Measurements from ENCODE around the gene FADS1. TPM values are rescaled to one million over a fixed set of nuclear protein-coding genes. Genes with fewer than 3 reads are reported as not detected.

The FADS1 gene
- total and polyA plus RNA-seq, 2 of the 13 experiments (the other 11 are each of a cell fraction or from before 2014, with no cell fraction given) = 91.8 to 108 TPM

DNA sequence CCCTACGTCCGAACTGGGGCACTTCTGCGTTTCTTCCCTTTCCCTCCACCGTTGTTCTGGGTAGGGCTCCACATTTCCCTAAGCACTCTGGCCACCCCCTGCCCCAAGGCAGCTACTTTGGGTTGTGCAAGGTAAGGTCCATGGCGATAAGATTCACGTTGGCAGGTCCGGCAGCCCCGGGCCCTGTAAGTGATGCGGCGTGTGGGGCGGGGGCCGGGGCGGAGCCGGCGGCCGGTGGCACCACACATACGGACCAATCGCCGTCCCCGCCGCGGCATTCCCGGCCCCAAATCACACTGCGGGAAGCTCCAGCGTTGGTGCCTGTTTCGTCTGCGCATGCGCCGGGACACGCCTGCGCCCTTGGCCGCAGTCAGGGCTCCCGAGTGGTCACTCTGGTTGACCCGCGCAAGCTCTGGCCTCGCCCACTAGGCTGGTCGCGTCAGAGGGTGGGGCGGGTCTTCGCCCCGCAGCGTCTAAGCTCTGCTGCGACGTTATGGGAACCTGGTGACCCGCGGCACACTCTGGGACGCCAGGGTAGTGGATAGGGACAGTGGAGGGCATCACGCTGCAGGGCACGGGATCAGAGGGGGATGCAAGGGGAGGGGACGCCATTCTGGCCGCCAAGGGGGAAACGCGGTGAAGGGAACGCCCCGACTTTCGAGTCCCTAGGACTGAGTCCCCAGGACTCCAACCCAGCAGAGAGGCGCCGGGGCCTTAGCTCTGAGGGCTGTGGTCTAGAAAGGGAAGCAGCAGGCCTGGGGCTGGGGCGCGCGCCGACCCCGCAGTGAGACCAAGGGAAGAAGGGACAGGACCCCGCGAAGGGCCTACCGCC is 1.6 kb downstream of the FADS1 start (continued):
- TF ChIP-seq MIER2 (CRISPR knock-in tag; IDR thresholded peaks at IDR 0.05) (no peak), SNAI1 (CRISPR knock-in tag; IDR thresholded peaks at IDR 0.05; ENCODE audit: borderline replicate concordance) (peak; percentile 71; the same call in 1 of the 2 replicates), DNMT3B (CRISPR knock-in tag; conservative IDR thresholded peaks at IDR 0.05) (no peak; the same call in 1 of the 2 replicates), MLLT10 (CRISPR knock-in tag; IDR thresholded peaks at IDR 0.05) (0 out of 2 replicates have a peak, but pooled peaks have one; percentile 56), EED (CRISPR knock-in tag; IDR thresholded peaks at IDR 0.05) (no peak; the same call in 1 of the 2 replicates), ZNF180 (CRISPR knock-in tag; IDR thresholded peaks at IDR 0.05; ENCODE audit: borderline replicate concordance, low read depth) (no peak), KMT2A (CRISPR knock-in tag; IDR thresholded peaks at IDR 0.05) (peak; percentile 27; the same call in 1 of the 2 replicates), RFX1 (IDR thresholded peaks at IDR 0.05) (peak; percentile 5; the same call in 1 of the 2 replicates), STAG1 (CRISPR knock-in tag; IDR thresholded peaks at IDR 0.05) (no peak), ZNF34 (CRISPR knock-in tag; IDR thresholded peaks at IDR 0.05; ENCODE audit: borderline replicate concordance) (no peak), SALL1 (CRISPR knock-in tag; IDR thresholded peaks at IDR 0.05) (peak; percentile 64), ZFP41 (CRISPR knock-in tag; IDR thresholded peaks at IDR 0.05; ENCODE audit: borderline replicate concordance) (no peak), CCAR2 (optimal IDR thresholded peaks at IDR 0.05; ENCODE audit: low read depth, low read length) (no peak)
- TF ChIP-seq, protein P1, sequence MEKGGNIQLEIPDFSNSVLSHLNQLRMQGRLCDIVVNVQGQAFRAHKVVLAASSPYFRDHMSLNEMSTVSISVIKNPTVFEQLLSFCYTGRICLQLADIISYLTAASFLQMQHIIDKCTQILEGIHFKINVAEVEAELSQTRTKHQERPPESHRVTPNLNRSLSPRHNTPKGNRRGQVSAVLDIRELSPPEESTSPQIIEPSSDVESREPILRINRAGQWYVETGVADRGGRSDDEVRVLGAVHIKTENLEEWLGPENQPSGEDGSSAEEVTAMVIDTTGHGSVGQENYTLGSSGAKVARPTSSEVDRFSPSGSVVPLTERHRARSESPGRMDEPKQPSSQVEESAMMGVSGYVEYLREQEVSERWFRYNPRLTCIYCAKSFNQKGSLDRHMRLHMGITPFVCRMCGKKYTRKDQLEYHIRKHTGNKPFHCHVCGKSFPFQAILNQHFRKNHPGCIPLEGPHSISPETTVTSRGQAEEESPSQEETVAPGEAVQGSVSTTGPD (CRISPR knock-in tag; IDR thresholded peaks at IDR 0.05) = no peak; the same call in 1 of the 2 replicates
- TF ChIP-seq, protein P2, sequence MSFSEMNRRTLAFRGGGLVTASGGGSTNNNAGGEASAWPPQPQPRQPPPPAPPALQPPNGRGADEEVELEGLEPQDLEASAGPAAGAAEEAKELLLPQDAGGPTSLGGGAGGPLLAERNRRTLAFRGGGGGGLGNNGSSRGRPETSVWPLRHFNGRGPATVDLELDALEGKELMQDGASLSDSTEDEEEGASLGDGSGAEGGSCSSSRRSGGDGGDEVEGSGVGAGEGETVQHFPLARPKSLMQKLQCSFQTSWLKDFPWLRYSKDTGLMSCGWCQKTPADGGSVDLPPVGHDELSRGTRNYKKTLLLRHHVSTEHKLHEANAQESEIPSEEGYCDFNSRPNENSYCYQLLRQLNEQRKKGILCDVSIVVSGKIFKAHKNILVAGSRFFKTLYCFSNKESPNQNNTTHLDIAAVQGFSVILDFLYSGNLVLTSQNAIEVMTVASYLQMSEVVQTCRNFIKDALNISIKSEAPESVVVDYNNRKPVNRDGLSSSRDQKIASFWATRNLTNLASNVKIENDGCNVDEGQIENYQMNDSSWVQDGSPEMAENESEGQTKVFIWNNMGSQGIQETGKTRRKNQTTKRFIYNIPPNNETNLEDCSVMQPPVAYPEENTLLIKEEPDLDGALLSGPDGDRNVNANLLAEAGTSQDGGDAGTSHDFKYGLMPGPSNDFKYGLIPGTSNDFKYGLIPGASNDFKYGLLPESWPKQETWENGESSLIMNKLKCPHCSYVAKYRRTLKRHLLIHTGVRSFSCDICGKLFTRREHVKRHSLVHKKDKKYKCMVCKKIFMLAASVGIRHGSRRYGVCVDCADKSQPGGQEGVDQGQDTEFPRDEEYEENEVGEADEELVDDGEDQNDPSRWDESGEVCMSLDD (CRISPR knock-in tag; IDR thresholded peaks at IDR 0.05; ENCODE audit: borderline replicate concordance) = no peak
- TF ChIP-seq, protein P3, sequence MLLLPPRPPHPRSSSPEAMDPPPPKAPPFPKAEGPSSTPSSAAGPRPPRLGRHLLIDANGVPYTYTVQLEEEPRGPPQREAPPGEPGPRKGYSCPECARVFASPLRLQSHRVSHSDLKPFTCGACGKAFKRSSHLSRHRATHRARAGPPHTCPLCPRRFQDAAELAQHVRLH (CRISPR knock-in tag; IDR thresholded peaks at IDR 0.05; ENCODE audit: borderline replicate concordance, low read depth) = no peak
- TF ChIP-seq, protein P4, sequence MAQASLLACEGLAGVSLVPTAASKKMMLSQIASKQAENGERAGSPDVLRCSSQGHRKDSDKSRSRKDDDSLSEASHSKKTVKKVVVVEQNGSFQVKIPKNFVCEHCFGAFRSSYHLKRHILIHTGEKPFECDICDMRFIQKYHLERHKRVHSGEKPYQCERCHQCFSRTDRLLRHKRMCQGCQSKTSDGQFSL (CRISPR knock-in tag; IDR thresholded peaks at IDR 0.05) = peak; percentile 80
- TF ChIP-seq, protein P5, sequence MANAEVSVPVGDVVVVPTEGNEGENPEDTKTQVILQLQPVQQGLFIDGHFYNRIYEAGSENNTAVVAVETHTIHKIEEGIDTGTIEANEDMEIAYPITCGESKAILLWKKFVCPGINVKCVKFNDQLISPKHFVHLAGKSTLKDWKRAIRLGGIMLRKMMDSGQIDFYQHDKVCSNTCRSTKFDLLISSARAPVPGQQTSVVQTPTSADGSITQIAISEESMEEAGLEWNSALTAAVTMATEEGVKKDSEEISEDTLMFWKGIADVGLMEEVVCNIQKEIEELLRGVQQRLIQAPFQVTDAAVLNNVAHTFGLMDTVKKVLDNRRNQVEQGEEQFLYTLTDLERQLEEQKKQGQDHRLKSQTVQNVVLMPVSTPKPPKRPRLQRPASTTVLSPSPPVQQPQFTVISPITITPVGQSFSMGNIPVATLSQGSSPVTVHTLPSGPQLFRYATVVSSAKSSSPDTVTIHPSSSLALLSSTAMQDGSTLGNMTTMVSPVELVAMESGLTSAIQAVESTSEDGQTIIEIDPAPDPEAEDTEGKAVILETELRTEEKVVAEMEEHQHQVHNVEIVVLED (CRISPR knock-in tag; IDR thresholded peaks at IDR 0.05; ENCODE audit: borderline replicate concordance) = peak; percentile 75; the same call in 1 of the 2 replicates

Measured in HepG2 (cell line).